Measurements from ENCODE around the gene PTPN3. TPM values are rescaled to one million over a fixed set of nuclear protein-coding genes. Genes with fewer than 3 reads are reported as not detected.
A peak's percentile ranks its signal among the peaks of the same experiment; 100 is the strongest.

The PTPN3 gene
- total and polyA plus RNA-seq, 10 of the 15 experiments (the other 5 are each of a cell fraction or from before 2014, with no cell fraction given), result 0.18 to 1.3 (median 0.39) TPM

DNA sequence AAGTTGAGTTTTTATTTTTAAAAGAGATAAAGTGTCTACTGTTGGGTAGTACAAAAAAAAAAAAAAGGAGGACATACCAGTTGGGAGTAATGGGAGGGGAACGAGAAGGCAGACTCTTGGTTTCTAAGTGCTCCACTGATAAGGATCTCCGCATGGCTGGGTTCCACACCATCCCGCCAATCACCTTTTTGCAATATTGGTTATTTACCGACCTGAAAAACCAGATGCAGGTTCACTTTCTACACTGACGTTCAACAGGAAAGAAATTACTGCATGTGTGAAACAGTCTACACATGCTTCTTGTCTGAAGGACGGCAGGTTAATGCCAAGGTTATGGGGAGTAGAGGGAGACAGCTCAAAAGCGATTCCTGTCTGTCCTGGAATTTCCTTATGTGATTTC is 75.5 kb downstream of the PTPN3 start:
- H3K4me2 ChIP-seq (ENCODE audit: control insufficient read depth, insufficient read depth), result peak overlapping the region; percentile 72
- FAIRE-seq, result peak; percentile 66
- 5% methylated on average over 7 of the region's 7 CpGs for WGBS (ENCODE audit: insufficient coverage, insufficient replicate concordance, low lambda C conversion rate, missing lambda C conversion rate)
- H3K4me1 ChIP-seq (ENCODE audit: control insufficient read depth, insufficient read depth, low read length), result peaks cover 44% of the 10 kb centered on the region
- peak; percentile 91 for DNase-seq (ENCODE audit: low read depth, low spot score)
- no peaks in the 10 kb centered on the region for H3K36me3 ChIP-seq (ENCODE audit: control insufficient read depth in 2 of 2, insufficient read depth in 2 of 2, low read length in 1 of 2)
- no peak overlapping the region for H3K9ac ChIP-seq (ENCODE audit: control insufficient read depth, insufficient read depth, low read length)
- no peaks in the 10 kb centered on the region for H3K9me3 ChIP-seq (replicated peaks; ENCODE audit: control insufficient read depth, insufficient read depth, low read length)
- ChIA-PET CTCF (interaction anchor here (1.0 to 17.7 kb wide), 4 partner anchors 11 to 47 kb away, joined by 3 to 214 read pairs (median 12); no protein-coding TSS in a partner anchor), POLR2A (interaction anchor here (0.6 to 3.8 kb wide), 5 partner anchors 9 to 23 kb away, joined by 3 to 11 read pairs (median 5); no protein-coding TSS in a partner anchor), RAD21 (ENCODE audit: unreplicated experiment) (interaction anchor here (0.7 to 2.1 kb wide), 4 partner anchors 8 to 23 kb away, joined by 5 to 20 read pairs (median 12); no protein-coding TSS in a partner anchor), SMC1A (ENCODE audit: uncharacterized antibody, unreplicated experiment) (interaction anchor here (0.7 to 7.8 kb wide), 14 partner anchors 9 to 545 kb away, joined by 3 to 65 read pairs (median 6); no protein-coding TSS in a partner anchor)
- H3K27ac ChIP-seq (ENCODE audit: control insufficient read depth, insufficient read depth), result peak overlapping the region; percentile 23; the same call in 1 of the 2 replicates
- no peaks in the 10 kb centered on the region for H4K20me1 ChIP-seq (ENCODE audit: control insufficient read depth, insufficient read depth)
- H3K27me3 ChIP-seq (replicated peaks in 1 of 2; ENCODE audit: control insufficient read depth in 2 of 2, insufficient read depth in 2 of 2, low read length in 1 of 2), result no peaks in the 10 kb centered on the region
- in situ Hi-C loops (cut with MboI) (no loop called here), intact Hi-C loops (cut with micrococcal nuclease; ENCODE audit: unreplicated experiment) (no loop called here)
- BruUV-seq (replicated peaks), result no TSS peak
- H2AFZ ChIP-seq (ENCODE audit: control insufficient read depth, low read depth, low read length), result no peak overlapping the region
- no peaks in the 10 kb centered on the region for H3K79me2 ChIP-seq (ENCODE audit: control insufficient read depth, insufficient read depth, low read length)
- ATAC-seq, result peak; percentile 83
- H3K4me3 ChIP-seq, result no peak overlapping the region
- TF ChIP-seq RB1 (IDR thresholded peaks at IDR 0.05; ENCODE audit: borderline replicate concordance), result no peak
- TF ChIP-seq CREM (IDR thresholded peaks at IDR 0.05; ENCODE audit: low read depth), result peak; percentile 56; the same call in 1 of the 2 replicates
- TF ChIP-seq, protein P1, sequence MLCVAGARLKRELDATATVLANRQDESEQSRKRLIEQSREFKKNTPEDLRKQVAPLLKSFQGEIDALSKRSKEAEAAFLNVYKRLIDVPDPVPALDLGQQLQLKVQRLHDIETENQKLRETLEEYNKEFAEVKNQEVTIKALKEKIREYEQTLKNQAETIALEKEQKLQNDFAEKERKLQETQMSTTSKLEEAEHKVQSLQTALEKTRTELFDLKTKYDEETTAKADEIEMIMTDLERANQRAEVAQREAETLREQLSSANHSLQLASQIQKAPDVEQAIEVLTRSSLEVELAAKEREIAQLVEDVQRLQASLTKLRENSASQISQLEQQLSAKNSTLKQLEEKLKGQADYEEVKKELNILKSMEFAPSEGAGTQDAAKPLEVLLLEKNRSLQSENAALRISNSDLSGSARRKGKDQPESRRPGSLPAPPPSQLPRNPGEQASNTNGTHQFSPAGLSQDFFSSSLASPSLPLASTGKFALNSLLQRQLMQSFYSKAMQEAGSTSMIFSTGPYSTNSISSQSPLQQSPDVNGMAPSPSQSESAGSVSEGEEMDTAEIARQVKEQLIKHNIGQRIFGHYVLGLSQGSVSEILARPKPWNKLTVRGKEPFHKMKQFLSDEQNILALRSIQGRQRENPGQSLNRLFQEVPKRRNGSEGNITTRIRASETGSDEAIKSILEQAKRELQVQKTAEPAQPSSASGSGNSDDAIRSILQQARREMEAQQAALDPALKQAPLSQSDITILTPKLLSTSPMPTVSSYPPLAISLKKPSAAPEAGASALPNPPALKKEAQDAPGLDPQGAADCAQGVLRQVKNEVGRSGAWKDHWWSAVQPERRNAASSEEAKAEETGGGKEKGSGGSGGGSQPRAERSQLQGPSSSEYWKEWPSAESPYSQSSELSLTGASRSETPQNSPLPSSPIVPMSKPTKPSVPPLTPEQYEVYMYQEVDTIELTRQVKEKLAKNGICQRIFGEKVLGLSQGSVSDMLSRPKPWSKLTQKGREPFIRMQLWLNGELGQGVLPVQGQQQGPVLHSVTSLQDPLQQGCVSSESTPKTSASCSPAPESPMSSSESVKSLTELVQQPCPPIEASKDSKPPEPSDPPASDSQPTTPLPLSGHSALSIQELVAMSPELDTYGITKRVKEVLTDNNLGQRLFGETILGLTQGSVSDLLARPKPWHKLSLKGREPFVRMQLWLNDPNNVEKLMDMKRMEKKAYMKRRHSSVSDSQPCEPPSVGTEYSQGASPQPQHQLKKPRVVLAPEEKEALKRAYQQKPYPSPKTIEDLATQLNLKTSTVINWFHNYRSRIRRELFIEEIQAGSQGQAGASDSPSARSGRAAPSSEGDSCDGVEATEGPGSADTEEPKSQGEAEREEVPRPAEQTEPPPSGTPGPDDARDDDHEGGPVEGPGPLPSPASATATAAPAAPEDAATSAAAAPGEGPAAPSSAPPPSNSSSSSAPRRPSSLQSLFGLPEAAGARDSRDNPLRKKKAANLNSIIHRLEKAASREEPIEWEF (IDR thresholded peaks at IDR 0.05; ENCODE audit: insufficient replicate concordance, low read depth, low read length), result no peak
- TF ChIP-seq, protein P2, sequence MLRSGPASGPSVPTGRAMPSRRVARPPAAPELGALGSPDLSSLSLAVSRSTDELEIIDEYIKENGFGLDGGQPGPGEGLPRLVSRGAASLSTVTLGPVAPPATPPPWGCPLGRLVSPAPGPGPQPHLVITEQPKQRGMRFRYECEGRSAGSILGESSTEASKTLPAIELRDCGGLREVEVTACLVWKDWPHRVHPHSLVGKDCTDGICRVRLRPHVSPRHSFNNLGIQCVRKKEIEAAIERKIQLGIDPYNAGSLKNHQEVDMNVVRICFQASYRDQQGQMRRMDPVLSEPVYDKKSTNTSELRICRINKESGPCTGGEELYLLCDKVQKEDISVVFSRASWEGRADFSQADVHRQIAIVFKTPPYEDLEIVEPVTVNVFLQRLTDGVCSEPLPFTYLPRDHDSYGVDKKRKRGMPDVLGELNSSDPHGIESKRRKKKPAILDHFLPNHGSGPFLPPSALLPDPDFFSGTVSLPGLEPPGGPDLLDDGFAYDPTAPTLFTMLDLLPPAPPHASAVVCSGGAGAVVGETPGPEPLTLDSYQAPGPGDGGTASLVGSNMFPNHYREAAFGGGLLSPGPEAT (IDR thresholded peaks at IDR 0.05; ENCODE audit: low read depth), result peak; percentile 60; the same call in 1 of the 2 replicates
- peak; percentile 20 for TF ChIP-seq SP1 (IDR thresholded peaks at IDR 0.05; ENCODE audit: low read depth, low read length)
- TF ChIP-seq MXI1 (IDR thresholded peaks at IDR 0.05; ENCODE audit: low read depth, low read length), result no peak
- no peak for TF ChIP-seq PAX8 (IDR thresholded peaks at IDR 0.05)
- TF ChIP-seq, protein P3, sequence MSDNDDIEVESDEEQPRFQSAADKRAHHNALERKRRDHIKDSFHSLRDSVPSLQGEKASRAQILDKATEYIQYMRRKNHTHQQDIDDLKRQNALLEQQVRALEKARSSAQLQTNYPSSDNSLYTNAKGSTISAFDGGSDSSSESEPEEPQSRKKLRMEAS (IDR thresholded peaks at IDR 0.05; ENCODE audit: low read depth, low read length), result no peak
- TF ChIP-seq IKZF2 (IDR thresholded peaks at IDR 0.05), result peak; percentile 87 to 89
- TF ChIP-seq ZNF207 (IDR thresholded peaks at IDR 0.05; ENCODE audit: borderline replicate concordance), result no peak
- TF ChIP-seq RUNX3 (IDR thresholded peaks at IDR 0.05; ENCODE audit: low read length), result peak; percentile 83
- 0 out of 2 replicates have a peak, but pooled peaks have one; percentile 53 for TF ChIP-seq MTA3 (IDR thresholded peaks at IDR 0.05; ENCODE audit: borderline replicate concordance, low read length)
- no peak for TF ChIP-seq CEBPB (IDR thresholded peaks at IDR 0.05; ENCODE audit: borderline replicate concordance in 1 of 2, low read depth in 2 of 2, low read length in 2 of 2)
- no peak for TF ChIP-seq CHD2 (IDR thresholded peaks at IDR 0.05; ENCODE audit: borderline replicate concordance, low read depth, low read length)
- TF ChIP-seq IRF5 (IDR thresholded peaks at IDR 0.05; ENCODE audit: borderline replicate concordance), result no peak
- no peak for TF ChIP-seq FOS (IDR thresholded peaks at IDR 0.05; ENCODE audit: borderline replicate concordance, extremely low read depth, insufficient read length)

All from GM12878 (cell line).